ENCODE measurements around the gene KLK13. TPM values are rescaled to one million over a fixed set of nuclear protein-coding genes. Genes with fewer than 3 reads are reported as not detected.
A peak's percentile ranks its signal among the peaks of the same experiment; 100 is the strongest.

The KLK13 gene
- total and polyA plus RNA-seq, 8 donors: 0.16 to 1.8 (median 0.32) TPM

DNA sequence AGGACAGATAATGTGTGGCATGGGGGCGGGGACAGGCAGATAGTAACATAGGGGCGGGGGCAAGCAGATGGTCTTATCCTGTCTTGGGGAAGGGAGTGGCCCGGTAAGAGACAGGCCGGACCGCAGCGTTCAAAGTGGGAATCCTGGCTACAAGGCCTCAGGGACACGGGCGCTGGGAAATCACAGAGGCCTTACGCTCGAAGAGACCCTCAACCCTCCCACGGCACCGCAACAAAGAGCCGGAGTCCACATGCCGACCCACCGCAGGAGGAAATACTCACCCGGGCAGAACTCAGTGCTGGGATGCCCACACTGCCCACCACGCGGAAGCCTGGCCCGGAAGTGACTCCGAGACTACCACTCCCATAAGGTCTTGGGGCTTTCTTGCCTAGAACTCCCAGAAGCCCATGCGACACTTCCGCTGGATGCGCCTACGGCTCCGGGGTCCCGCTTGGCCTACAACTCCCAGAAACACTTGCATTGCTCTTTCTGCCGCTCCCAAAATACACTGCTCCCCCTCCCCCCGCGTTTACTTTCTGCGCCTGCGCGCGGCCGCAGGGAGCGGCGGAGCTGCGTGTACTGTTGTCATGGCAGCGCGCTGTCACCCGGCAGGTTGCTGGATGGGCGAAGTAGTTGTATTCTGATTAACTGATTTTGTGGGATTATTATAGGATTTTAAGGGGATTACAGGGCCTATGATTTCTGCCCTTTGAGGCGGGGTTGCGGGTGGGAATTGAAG is 43.3 kb upstream of the KLK13 start, which contains the start of gene CTU1:
Gene CTU1, minus strand, starts transcription at position 344 of the 739 bp plus-strand sequence. CDS start 3,840 bp downstream, outside the sequence.
- H3K9me3 ChIP-seq: no peaks in the 10 kb centered on the region
- H3K4me1 ChIP-seq: peaks cover 9 to 57% of the 10 kb centered on the region in 2 donors
- TF ChIP-seq, protein P1, sequence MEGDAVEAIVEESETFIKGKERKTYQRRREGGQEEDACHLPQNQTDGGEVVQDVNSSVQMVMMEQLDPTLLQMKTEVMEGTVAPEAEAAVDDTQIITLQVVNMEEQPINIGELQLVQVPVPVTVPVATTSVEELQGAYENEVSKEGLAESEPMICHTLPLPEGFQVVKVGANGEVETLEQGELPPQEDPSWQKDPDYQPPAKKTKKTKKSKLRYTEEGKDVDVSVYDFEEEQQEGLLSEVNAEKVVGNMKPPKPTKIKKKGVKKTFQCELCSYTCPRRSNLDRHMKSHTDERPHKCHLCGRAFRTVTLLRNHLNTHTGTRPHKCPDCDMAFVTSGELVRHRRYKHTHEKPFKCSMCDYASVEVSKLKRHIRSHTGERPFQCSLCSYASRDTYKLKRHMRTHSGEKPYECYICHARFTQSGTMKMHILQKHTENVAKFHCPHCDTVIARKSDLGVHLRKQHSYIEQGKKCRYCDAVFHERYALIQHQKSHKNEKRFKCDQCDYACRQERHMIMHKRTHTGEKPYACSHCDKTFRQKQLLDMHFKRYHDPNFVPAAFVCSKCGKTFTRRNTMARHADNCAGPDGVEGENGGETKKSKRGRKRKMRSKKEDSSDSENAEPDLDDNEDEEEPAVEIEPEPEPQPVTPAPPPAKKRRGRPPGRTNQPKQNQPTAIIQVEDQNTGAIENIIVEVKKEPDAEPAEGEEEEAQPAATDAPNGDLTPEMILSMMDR (IDR thresholded peaks at IDR 0.05): peak in 1 of 2 donors; percentile 23
- H3K27me3 ChIP-seq: no peaks in the 10 kb centered on the region
- intact Hi-C loops (cut with DNase I): no loop called here
- DNase-seq (peak; percentile 98 to 99 (median 98)), ATAC-seq (peak; percentile 99)
- peaks cover 0 to 18% of the 10 kb centered on the region in 2 donors for H3K36me3 ChIP-seq
- H3K27ac ChIP-seq: peak within 1 kb of the TSS in 1 of 2 donors; percentile 86
- H3K4me3 ChIP-seq: peak within 1 kb of the TSS; percentile 55 to 81

DNA sequence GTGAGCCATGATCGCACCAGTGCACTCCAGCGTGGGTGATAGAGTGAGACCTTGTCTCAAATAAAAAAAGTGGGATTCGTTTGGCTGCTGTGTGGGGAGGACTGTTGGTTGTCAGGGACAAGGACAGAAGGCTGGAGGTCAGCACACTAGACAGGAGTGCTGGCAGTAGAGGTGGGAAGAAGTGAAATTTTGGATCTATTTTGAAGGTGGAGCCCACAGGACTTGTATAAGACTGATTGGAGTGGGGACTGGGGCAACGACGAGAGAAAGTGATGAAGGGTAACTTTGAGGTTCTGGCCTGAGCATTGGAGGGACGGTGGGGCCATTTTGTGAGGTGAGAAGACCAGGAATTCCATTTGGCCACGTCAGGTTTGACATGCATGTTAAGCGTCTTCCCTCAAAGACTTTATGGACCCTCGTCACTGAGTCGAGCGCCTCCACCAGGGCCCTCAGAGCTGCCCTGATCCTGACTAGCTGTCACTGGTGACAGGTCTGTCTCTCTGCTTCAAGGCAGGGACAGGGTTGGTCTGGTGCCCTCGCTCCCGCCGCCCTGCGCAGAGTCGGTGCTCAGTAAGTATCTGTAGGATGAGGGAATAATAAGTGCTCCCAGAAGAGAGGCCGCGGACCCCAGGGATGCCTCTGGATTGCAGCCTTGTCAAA is 42.6 kb upstream of the KLK13 start:
- Histone ChIP-seq H3K27ac (peak overlapping the region in 1 of 2 donors; percentile 86), H3K4me3 (peak overlapping the region; percentile 55 to 81), H3K27me3 (no peaks in the 10 kb centered on the region), H3K4me1 (peaks cover 9 to 50% of the 10 kb centered on the region in 2 donors), H3K36me3 (peaks cover 0 to 25% of the 10 kb centered on the region in 2 donors), H3K9me3 (no peaks in the 10 kb centered on the region)
- TF ChIP-seq, protein P1 (IDR thresholded peaks at IDR 0.05): no peak
- DNase-seq (no peak), ATAC-seq (peak; percentile 5)
- intact Hi-C loops (cut with DNase I): no loop called here

DNA sequence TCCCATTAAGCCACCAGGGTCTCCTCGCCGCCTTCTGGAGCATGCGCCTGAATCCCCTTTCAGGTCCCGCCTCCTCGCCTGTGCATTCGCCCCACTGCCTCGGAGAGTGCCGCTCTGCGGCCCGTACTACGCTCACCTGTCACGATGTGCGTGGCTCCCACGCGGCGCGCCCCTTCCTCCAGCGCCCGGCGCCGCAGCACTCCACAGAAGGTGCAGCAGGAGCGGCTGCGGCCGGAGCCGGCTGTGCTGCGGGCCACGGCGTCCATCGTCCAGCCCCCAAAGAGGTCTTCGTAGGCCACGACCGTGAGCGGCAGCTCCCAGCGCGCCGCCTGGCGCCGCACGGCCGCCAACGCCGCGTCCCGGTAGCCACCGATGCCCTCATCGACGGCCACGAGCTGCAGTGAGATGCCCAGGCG is 39.0 kb upstream of the KLK13 start:
- intact Hi-C loops (cut with DNase I): no loop called here
- Histone ChIP-seq H3K27me3 (no peaks in the 10 kb centered on the region), H3K4me1 (peaks cover 9 to 37% of the 10 kb centered on the region in 2 donors), H3K9me3 (no peaks in the 10 kb centered on the region), H3K27ac (no peak overlapping the region), H3K36me3 (peaks cover 0 to 56% of the 10 kb centered on the region in 2 donors), H3K4me3 (no peak overlapping the region)
- DNase-seq (no peak), ATAC-seq (no peak)
- TF ChIP-seq, protein P1 (IDR thresholded peaks at IDR 0.05): no peak

DNA sequence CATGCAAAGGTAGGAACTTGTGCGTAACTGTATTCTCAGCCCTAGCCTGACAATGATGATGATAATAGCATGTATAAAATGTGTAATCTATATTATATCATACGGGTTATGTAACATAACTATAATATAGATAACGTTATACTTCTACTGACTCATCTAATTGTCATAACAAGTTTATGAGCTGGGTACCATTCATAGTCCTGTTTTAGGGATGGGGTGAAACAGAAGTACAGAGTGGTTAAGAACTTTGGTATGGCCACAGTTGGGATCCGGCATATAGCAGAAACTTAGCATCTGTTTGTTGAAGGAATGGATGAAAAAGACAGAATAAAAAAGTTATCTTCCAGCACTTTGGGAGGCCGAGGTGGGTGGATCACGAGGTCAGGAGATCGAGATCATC is 38.1 kb upstream of the KLK13 start:
- H3K9me3 ChIP-seq: no peaks in the 10 kb centered on the region
- H3K4me3 ChIP-seq: no peak overlapping the region
- intact Hi-C loops (cut with DNase I): no loop called here
- H3K4me1 ChIP-seq: peaks cover 7 to 33% of the 10 kb centered on the region in 2 donors
- TF ChIP-seq, protein P1 (IDR thresholded peaks at IDR 0.05): no peak
- DNase-seq (no peak), ATAC-seq (no peak)
- H3K27me3 ChIP-seq: no peaks in the 10 kb centered on the region
- no peak overlapping the region for H3K27ac ChIP-seq
- peaks cover 0 to 63% of the 10 kb centered on the region in 2 donors for H3K36me3 ChIP-seq
